CD4-positive, alpha-beta T cell treated with Interferon gamma for 1 hour (primary cell): Measurements from ENCODE around the gene ESPN.
"Not testable (repeated sequence)": the region's sequence is repeated elsewhere in the genome, so short reads cannot be mapped to it uniquely, and the experiment has no call there.

Source experiments
- DNase-seq: peaks from one replicate; pipeline ENCODE4 v3.0.0-alpha.2; 2020

Gene ESPN

GRCh38 chr1:6410248-6410893, 14.2 kb upstream of the ESPN start:
- no peak for DNase-seq

- no peak for DNase-seq
Measured at GRCh38 chr1:6412896-6413295, 11.7 kb upstream of the ESPN start.

- no peak for DNase-seq
Measured at GRCh38 chr1:6414443-6414844, 10.1 kb upstream of the ESPN start.

- no peak for DNase-seq
Measured at GRCh38 chr1:6414881-6415626, 9.5 kb upstream of the ESPN start.

- no peak for DNase-seq
Measured at GRCh38 chr1:6416295-6416656, 8.3 kb upstream of the ESPN start.

GRCh38 chr1:6416906-6417305, 7.7 kb upstream of the ESPN start:
- no peak for DNase-seq

GRCh38 chr1:6417961-6418667, 6.5 kb upstream of the ESPN start:
- no peak for DNase-seq

- no peak for DNase-seq
Measured at GRCh38 chr1:6418668-6419396, 5.7 kb upstream of the ESPN start.

GRCh38 chr1:6419397-6419803, 5.2 kb upstream of the ESPN start:
- DNase-seq = no peak

GRCh38 chr1:6419804-6420453, 4.6 kb upstream of the ESPN start, which contains the start of gene HES2:
TSS of gene HES2 (minus strand) at chr1:6419919. CDS start at chr1:6419820, 99 bp downstream.
- DNase-seq = no peak

GRCh38 chr1:6420454-6421042, 4.0 kb upstream of the ESPN start:
- no peak for DNase-seq

GRCh38 chr1:6421266-6421665, 3.3 kb upstream of the ESPN start:
- no peak for DNase-seq

- peak; percentile 59 for DNase-seq
Measured at GRCh38 chr1:6423321-6423999, 1.1 kb upstream of the ESPN start.

- DNase-seq = no peak
Measured at GRCh38 chr1:6424000-6424565, 493 bp upstream of the ESPN start.

- no peak for DNase-seq
Measured at GRCh38 chr1:6425658-6426057, 1.1 kb downstream of the ESPN start.

GRCh38 chr1:6426277-6426971, 1.8 kb downstream of the ESPN start:
- no peak for DNase-seq

- no peak for DNase-seq
Measured at GRCh38 chr1:6426972-6427350, 2.4 kb downstream of the ESPN start.

- DNase-seq = no peak
Measured at GRCh38 chr1:6427441-6428390, 3.1 kb downstream of the ESPN start.

GRCh38 chr1:6428453-6428852, 3.9 kb downstream of the ESPN start:
- DNase-seq = not testable (repeated sequence)
